Stimulated activated CD8-positive, alpha-beta memory T cell treated with anti-CD3 and anti-CD28 coated beads, Interleukin-15, amount 100 ng/mL, for 1 hour (primary cell): ENCODE data around the gene BLVRB.
"Not testable (repeated sequence)": the region's sequence is repeated elsewhere in the genome, so short reads cannot be mapped to it uniquely, and the experiment has no call there.

Experiments
- DNase-seq: peaks from one replicate; pipeline ENCODE4 v3.0.0-alpha.2; 2020; ENCODE audit warnings: low read depth

The BLVRB gene

GRCh38 chr19:40449506-40449905 is 16.0 kb downstream of the BLVRB start:
- no peak for DNase-seq

GRCh38 chr19:40446263-40446784 is 19.2 kb downstream of the BLVRB start:
- DNase-seq: no peak

- DNase-seq: no peak
Observed at GRCh38 chr19:40445780-40446262, 19.7 kb downstream of the BLVRB start.

GRCh38 chr19:40444825-40445312 is 20.7 kb downstream of the BLVRB start:
- no peak for DNase-seq

- DNase-seq: peak; percentile 91
Observed at GRCh38 chr19:40444000-40444824, 21.3 kb downstream of the BLVRB start, which contains the start of gene SERTAD3. TSS of gene SERTAD3 (minus strand) at chr19:40444335. CDS start at chr19:40442080, 2,255 bp downstream.

GRCh38 chr19:40443131-40443999 is 22.2 kb downstream of the BLVRB start:
- DNase-seq: peak; percentile 97

- DNase-seq: no peak
Observed at GRCh38 chr19:40442328-40443130, 23.0 kb downstream of the BLVRB start.

GRCh38 chr19:40441719-40442253 is 23.8 kb downstream of the BLVRB start:
- DNase-seq: no peak

GRCh38 chr19:40438284-40438683 is 27.3 kb downstream of the BLVRB start:
- no peak for DNase-seq

- peak; percentile 15 for DNase-seq
Observed at GRCh38 chr19:40433391-40434216, 31.9 kb downstream of the BLVRB start.

GRCh38 chr19:40432760-40433159 is 32.8 kb downstream of the BLVRB start:
- not testable (repeated sequence) for DNase-seq

- DNase-seq: no peak
Observed at GRCh38 chr19:40431698-40432097, 33.8 kb downstream of the BLVRB start.

GRCh38 chr19:40430242-40430641 is 35.3 kb downstream of the BLVRB start:
- DNase-seq: not testable (repeated sequence)

- DNase-seq: not testable (repeated sequence)
Observed at GRCh38 chr19:40428197-40428596, 37.3 kb downstream of the BLVRB start.

- DNase-seq: peak; percentile 100
Observed at GRCh38 chr19:40425450-40426287, 39.9 kb downstream of the BLVRB start, which contains the start of gene SERTAD1. TSS of gene SERTAD1 (minus strand) at chr19:40425992. CDS start at chr19:40423546, 2,446 bp downstream.

GRCh38 chr19:40424637-40425449 is 40.7 kb downstream of the BLVRB start:
- no peak for DNase-seq

- DNase-seq: no peak
Observed at GRCh38 chr19:40423938-40424337, 41.6 kb downstream of the BLVRB start.
